ENCODE results near the gene CISH.
A peak's percentile ranks its signal among the peaks of the same experiment; 100 is the strongest.

The CISH gene

GRCh38 chr3:50612234-50612882, 784 bp upstream of the CISH start:
- no peak for DNase-seq

GRCh38 chr3:50610992-50611463, 546 bp downstream of the CISH start:
- DNase-seq = no peak

- no peak for DNase-seq
Observed at GRCh38 chr3:50610181-50610971, 1.2 kb downstream of the CISH start.

GRCh38 chr3:50609763-50610085, 1.9 kb downstream of the CISH start:
- DNase-seq = no peak

- DNase-seq = no peak
Observed at GRCh38 chr3:50609071-50609762, 2.4 kb downstream of the CISH start.

DNA sequence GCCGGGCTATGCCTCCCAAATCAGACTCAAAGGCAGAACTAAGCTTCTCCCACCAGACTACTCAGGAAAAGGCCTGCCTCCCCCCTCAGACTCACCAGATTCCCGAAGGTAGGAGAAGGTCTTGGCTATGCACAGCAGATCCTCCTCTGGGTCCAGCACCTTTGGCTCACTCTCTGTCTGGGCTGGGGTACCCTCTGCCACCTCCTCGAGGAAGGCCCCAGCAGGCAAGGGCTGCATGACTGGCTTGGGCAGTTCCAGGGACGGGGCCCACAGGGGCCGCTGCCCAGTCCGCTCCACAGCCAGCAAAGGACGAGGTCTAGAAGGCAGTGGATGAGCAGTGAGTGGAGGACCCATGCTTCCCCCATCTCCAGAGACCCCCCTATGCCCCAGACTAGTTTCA, 3.3 kb downstream of the CISH start:
- DNase-seq = no peak

DNA sequence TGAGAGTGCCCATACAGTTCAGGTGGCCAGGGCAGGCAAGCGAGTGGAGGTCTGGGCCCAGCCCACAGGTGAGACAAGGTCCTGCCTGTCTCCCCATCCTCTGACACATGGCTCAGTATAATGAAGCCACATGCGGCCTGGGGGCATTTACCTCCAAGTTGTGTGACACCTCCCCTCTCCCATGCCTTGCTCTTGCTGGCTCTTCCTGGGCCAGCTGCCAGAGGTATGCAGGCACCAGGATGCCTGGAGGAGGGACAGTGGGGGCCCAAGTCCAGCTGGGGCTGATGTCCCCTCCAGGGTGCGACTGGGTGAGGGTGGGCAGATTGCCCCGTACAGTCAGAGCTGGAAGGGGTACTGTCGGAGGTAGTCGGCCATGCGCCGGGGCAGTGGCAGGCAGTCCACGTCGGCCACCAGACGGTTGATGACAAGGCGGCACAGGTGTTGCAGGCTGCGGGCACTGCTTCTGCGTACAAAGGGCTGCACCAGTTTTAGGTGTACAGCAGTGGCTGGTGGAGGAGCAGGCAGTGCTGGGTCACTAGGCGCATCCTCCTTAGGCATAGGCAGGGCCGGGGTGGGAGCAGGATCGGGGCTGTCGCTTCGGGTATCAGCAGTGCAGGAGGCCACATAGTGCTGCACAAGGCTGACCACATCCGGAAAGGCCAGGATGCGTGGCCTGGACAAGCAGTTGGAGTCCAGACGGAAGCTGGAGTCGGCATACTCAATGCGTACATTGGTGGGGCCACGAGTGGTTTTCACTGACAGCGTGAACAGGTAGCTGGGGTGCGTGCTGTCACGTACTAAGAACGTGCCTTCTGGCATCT, 4.1 kb downstream of the CISH start:
- DNase-seq = no peak

DNA sequence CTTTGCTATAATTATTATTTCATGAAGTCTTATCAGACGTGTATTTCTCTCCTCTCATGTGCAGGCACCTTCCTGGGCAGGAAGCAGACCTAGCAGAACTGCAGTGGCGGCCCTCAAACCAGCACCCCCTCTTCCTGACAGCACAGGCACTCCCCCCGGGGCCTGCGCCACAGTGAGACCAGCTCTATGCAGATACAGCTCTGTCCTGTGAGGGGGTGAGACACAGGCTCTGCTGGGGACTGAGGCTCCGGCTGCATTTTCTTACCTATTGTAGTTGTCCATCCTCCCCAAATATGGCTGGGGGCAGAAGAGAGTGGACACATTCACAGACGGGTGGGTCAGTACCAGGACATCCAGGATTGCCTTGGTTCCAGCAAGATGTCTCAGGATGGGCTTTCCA, 5.0 kb downstream of the CISH start:
- no peak for DNase-seq

DNA sequence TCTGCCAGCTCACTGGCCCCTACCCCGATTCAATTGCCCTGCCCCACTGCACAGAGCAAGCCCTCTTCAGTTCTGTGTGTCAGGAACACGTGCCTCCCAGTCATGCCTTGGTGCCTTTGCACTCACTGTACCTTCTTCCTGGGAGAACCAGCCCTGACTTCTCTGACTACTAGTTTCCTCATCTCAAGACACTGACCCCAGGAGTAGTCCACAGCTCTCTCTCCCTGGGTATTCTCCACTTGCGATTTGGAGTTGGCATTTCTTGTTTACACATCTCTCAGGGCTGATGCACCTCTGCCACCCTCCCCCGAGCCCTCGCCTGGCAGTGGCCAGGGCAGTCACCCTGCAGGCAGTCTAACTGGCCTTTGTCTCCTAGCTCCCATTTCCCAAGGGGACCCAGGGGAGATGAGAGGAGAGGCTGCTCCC, 5.7 kb downstream of the CISH start:
- DNase-seq = no peak

GRCh38 chr3:50604628-50605588, 6.7 kb downstream of the CISH start:
- no peak for DNase-seq

DNA sequence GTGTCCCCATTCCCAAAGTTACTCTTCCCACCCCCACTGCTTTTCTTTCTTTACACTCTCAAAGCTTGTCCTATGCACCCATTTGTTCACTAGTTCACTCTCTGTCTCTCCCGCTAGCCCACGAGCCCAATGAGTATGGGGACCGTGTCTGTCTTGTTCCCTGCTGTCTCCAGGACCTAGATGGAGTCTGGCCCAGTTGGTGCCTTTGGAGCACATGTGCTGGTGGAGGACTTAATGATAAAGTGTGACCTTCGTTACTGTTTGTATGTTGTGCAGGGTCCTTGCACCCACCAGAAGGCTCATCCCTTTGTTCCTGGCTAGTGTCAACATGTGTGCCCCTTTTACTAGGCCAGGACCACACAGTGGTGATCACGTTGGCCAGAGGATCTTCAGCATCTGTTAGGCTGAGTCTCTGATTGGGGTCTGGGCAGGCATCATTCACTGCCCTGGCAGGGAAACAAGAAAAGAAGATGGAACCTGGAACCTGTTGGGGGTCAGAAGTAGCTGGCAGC, 7.4 kb downstream of the CISH start:
- no peak for DNase-seq

DNA sequence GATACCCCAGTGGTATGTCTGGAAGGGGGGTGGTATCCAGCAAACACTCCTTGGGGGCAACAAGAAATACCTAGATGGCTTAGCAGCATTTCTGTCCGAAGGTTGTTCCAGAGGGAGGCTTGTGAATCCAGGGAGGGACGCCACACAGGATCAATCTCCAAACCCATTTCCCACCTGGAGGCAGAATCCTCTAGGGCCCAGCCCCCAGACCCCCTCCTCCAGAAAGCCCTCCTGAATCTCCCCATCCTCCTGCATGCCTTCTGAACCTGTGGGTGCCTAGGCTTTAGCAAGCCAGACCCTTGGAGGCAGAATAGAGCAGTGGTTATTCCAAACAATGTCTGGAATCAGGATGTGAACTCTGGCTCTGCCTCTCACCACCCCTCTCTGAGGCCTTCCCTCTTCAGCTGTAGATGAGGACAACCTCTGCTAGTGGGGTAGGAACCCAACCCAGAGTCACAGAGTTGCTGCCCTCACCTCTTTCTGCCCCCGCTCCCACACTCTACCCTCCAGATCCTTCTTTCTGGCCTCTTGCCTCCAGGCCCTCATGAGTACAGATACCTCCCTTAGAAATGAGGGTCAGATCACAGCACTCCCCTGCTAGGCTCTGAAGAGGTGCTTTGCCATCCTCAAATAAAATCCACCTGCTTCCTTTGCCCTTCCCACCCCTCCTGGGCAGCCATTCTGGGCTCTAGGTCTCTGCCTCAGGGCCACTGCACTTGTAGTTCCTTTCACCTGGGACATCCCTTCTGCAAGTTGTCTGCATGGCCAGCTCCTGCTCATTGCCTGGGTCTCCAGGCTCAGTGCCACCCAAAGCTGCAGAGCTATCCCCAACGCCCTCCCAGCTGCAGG, 8.1 kb downstream of the CISH start:
- no peak for DNase-seq

DNA sequence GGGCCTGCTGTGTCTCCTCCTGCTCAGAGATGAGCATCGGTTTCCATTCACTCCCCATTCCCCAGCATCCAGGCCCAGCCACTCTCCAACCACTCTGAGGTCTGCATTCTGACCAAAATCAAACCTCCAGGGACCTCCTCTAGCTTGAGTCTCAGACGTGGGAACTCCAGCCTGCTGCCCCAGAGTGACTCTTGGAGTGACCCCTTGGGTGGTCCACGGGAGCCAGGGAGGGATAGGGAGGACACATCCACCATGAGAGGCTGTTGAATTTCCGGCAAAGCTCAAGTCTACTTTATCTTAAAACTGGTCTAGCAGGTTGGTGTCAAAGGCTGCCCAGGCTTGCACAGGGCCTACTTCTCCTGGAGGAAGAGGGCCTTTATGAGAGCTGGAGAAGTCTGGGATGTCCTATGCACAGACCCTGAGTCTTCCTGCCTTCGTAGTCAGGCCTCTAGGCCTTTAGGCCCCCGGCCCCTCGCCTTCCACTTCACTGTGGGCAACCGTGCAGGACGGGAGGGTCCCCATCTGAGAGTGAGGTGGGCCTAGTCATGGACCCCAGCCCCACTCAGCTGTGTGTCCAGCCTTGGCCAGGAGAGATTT, 8.9 kb downstream of the CISH start:
- DNase-seq = no peak

- DNase-seq = peak; percentile 96
Observed at GRCh38 chr3:50600841-50601591, 10.6 kb downstream of the CISH start.

- DNase-seq = peak; percentile 60
Observed at GRCh38 chr3:50600141-50600753, 11.3 kb downstream of the CISH start.

- DNase-seq = no peak
Observed at GRCh38 chr3:50599716-50600118, 11.9 kb downstream of the CISH start.

DNA sequence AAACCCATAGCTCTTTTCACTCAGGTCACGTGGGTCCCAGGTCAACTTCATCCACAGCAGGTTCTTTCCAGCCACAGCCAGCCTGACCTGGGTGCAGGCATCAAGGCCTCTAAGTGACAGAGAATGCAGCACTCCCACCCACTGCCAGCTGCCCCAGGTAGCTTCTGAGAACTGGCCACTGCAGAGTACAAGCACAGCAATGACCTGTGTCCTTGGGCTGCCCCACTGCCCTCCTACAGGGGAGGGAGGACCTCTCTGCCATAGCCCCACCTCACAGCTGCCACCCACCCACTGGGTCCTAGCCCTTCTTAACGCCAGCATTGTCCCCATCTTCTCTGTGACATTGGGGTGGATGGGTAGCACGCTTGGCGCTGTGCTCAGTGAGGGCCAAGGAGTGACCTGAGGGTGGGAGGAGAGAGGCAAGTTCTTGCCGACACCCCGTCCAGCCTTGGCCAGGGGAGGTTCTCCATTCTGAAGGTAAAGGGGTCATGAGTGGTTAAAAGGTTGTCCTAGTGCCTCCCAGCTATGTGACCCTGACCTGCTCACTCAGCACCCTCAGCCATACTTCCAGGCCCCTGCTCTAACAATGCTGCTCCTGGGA, 12.4 kb downstream of the CISH start:
- DNase-seq = no peak

DNA sequence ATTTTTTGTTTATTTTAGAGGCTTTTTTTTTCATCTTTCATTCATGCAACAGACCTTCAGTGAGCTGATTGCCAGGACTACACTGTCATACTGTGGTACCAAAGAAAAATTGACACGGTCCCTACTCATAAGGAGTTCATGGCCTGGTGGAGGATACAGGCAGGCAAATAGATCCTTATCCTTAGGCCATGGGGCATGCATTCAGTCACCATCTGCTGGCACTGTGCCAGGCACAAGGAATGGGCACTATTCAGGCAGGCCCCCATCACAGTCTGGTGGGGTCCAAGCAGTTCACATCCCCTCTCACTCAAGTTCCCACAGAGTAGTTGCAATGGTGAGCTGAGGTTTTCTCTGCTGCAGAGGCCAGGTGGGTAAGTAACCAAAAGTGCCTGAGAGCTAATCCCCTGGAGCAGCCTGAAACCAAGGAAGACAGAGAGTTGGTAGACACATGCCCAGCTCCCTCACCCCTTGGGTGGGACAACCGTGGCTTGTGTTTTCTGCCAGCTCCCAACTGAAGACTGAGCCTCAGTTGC, 17.3 kb downstream of the CISH start:
- DNase-seq = no peak
